Measurements from ENCODE around the gene RNU5D-1.

The RNU5D-1 gene

GRCh38 chr1:44695671-44696070 lies 35.3 kb downstream of the RNU5D-1 start:
- no peaks in the 10 kb centered on the region for H3K9me2 ChIP-seq (ENCODE audit: low read depth, low read length)
- TF ChIP-seq CTCF (IDR thresholded peaks at IDR 0.05; ENCODE audit: low read length) (no peak), EZH2 (IDR thresholded peaks at IDR 0.05; ENCODE audit: borderline replicate concordance, low read length) (no peak)
- no peak overlapping the region for H3K4me3 ChIP-seq (ENCODE audit: low read depth, low read length, poor library complexity, severe bottlenecking)
- H3K4me2 ChIP-seq (ENCODE audit: low read length), result no peak overlapping the region
- peak overlapping the region; percentile 79 for H3K27ac ChIP-seq (ENCODE audit: low read depth, low read length, poor library complexity, severe bottlenecking)
- no peaks in the 10 kb centered on the region for H3K9me3 ChIP-seq (ENCODE audit: low read length)
- no peaks in the 10 kb centered on the region; the same call in 1 of the 2 replicates for H3K36me3 ChIP-seq (ENCODE audit: insufficient read depth, low read length)
- no peaks in the 10 kb centered on the region for H3K79me2 ChIP-seq (ENCODE audit: insufficient read depth, low read length)
- no peaks in the 10 kb centered on the region for H4K20me1 ChIP-seq (ENCODE audit: insufficient read depth, low read length)
- H3K9ac ChIP-seq (ENCODE audit: low read length), result no peak overlapping the region
- H3K4me1 ChIP-seq (ENCODE audit: insufficient read depth, low read length, severe bottlenecking), result peaks cover 55% of the 10 kb centered on the region
- no peaks in the 10 kb centered on the region for H3F3A ChIP-seq (ENCODE audit: insufficient read depth, low read length)
- no peaks in the 10 kb centered on the region for H3K27me3 ChIP-seq (ENCODE audit: insufficient read depth, low read length)
- no peak overlapping the region for H2AFZ ChIP-seq (ENCODE audit: low read length)

DNA sequence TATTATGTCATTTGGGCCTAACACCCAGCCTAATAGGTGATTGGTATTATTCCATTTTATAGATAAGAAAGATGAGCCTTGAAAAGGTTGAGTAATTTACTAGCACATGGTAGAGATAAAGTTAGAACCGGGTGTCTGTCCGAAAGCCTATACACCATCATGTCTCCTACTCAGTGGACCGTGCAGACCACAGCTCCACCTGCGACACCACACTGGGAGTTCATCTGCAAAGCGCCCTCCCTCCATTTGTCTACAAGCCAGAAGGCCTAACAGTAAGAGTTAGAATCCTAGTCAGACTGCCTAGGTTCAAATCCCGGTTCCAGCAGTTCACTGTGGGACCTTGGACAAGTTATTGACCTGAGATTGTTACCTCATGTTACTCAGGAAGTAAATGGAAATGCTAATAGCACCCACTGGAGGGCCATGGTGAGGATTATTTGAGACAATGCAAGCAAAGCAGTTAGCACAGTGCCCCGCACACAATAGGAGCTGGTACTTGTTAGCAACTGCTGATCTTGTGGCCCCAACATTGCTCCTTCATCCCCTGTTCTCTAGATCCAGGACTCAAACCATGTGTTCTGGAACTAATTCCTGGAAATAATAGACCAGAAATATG lies 36.0 kb downstream of the RNU5D-1 start:
- Histone ChIP-seq H2AFZ (ENCODE audit: low read length) (peak overlapping the region; percentile 30; the same call in 1 of the 2 replicates), H3K4me1 (ENCODE audit: insufficient read depth, low read length, severe bottlenecking) (peaks cover 55% of the 10 kb centered on the region), H3K27ac (ENCODE audit: low read depth, low read length, poor library complexity, severe bottlenecking) (peak overlapping the region; percentile 79), H3K27me3 (ENCODE audit: insufficient read depth, low read length) (no peaks in the 10 kb centered on the region), H3K36me3 (ENCODE audit: insufficient read depth, low read length) (no peaks in the 10 kb centered on the region; the same call in 1 of the 2 replicates), H3K79me2 (ENCODE audit: insufficient read depth, low read length) (no peaks in the 10 kb centered on the region), H3K9me3 (ENCODE audit: low read length) (no peaks in the 10 kb centered on the region), H3K4me3 (ENCODE audit: low read depth, low read length, poor library complexity, severe bottlenecking) (no peak overlapping the region), H4K20me1 (ENCODE audit: insufficient read depth, low read length) (no peaks in the 10 kb centered on the region), H3K9me2 (ENCODE audit: low read depth, low read length) (no peaks in the 10 kb centered on the region), H3K9ac (ENCODE audit: low read length) (peak overlapping the region; percentile 27; the same call in 1 of the 2 replicates), H3K4me2 (ENCODE audit: low read length) (peak overlapping the region; percentile 35; the same call in 1 of the 2 replicates), H3F3A (ENCODE audit: insufficient read depth, low read length) (no peaks in the 10 kb centered on the region)
- TF ChIP-seq EZH2 (IDR thresholded peaks at IDR 0.05; ENCODE audit: borderline replicate concordance, low read length) (no peak), CTCF (IDR thresholded peaks at IDR 0.05; ENCODE audit: low read length) (peak; percentile 15; the same call in 1 of the 2 replicates)

GRCh38 chr1:44693900-44694299 lies 37.1 kb downstream of the RNU5D-1 start:
- Histone ChIP-seq H3K9me3 (ENCODE audit: low read length) (no peaks in the 10 kb centered on the region), H3K4me2 (ENCODE audit: low read length) (no peak overlapping the region), H3K4me1 (ENCODE audit: insufficient read depth, low read length, severe bottlenecking) (peaks cover 55% of the 10 kb centered on the region), H4K20me1 (ENCODE audit: insufficient read depth, low read length) (no peaks in the 10 kb centered on the region), H3F3A (ENCODE audit: insufficient read depth, low read length) (no peaks in the 10 kb centered on the region), H3K36me3 (ENCODE audit: insufficient read depth, low read length) (no peaks in the 10 kb centered on the region; the same call in 1 of the 2 replicates), H3K27me3 (ENCODE audit: insufficient read depth, low read length) (no peaks in the 10 kb centered on the region), H3K27ac (ENCODE audit: low read depth, low read length, poor library complexity, severe bottlenecking) (peak overlapping the region; percentile 79), H3K9me2 (ENCODE audit: low read depth, low read length) (no peaks in the 10 kb centered on the region), H2AFZ (ENCODE audit: low read length) (no peak overlapping the region), H3K4me3 (ENCODE audit: low read depth, low read length, poor library complexity, severe bottlenecking) (no peak overlapping the region), H3K9ac (ENCODE audit: low read length) (no peak overlapping the region), H3K79me2 (ENCODE audit: insufficient read depth, low read length) (no peaks in the 10 kb centered on the region)
- TF ChIP-seq CTCF (IDR thresholded peaks at IDR 0.05; ENCODE audit: low read length), result no peak
- TF ChIP-seq EZH2 (IDR thresholded peaks at IDR 0.05; ENCODE audit: borderline replicate concordance, low read length), result no peak

Measured in OCI-LY1 (cell line).